Ascending aorta (tissue), 2 donors: ENCODE results near the gene SAP30L. TPM values are rescaled to one million over a fixed set of nuclear protein-coding genes. Genes with fewer than 3 reads are reported as not detected.

ENCODE experiments used
- DNase-seq, 2 donors: peaks; one replicate each; pipeline ENCODE4 v3.0.0-alpha.2; 2019; ENCODE audit warnings: low spot score in 2 of 2
- H3K27ac ChIP-seq, 2 donors: fragments of 200-600 bp; sonication (generic); one replicate each; pipeline ENCODE4 v1.5.1; 2016 to 2017; ENCODE audit warnings: mild to moderate bottlenecking in 1 of 2
- H3K27me3 ChIP-seq: fragments of 200-600 bp; sonication (generic); one replicate; pipeline ENCODE4 v1.5.1; 2017
- H3K36me3 ChIP-seq, 2 donors: fragments of 200-600 bp; sonication (generic); one replicate each; pipeline ENCODE4 v1.5.1; 2016
- H3K4me1 ChIP-seq, 2 donors: fragments of 200-600 bp; sonication (generic); one replicate each; pipeline ENCODE4 v1.5.1; 2016 to 2017; ENCODE audit warnings: mild to moderate bottlenecking in 1 of 2
- H3K4me3 ChIP-seq, 2 donors: fragments of 200-600 bp; sonication (generic); one replicate each; pipeline ENCODE4 v1.5.1; 2016 to 2017; ENCODE audit warnings: mild to moderate bottlenecking in 1 of 2
- H3K9me3 ChIP-seq, 2 donors: fragments of 200-600 bp; sonication (generic); one replicate each; pipeline ENCODE4 v1.5.1; 2016
- CTCF ChIP-seq, 3 experiments: fragments of 200-600 bp in 2 of 3; fragments of 450-650 bp in 1 of 3; sonication (generic) in 2 of 3; IDR thresholded peaks; one replicate each; pipeline ENCODE4 v1.5.1; 2016 to 2019; ENCODE audit warnings: antibody characterized with exemption in 3 of 3, mild to moderate bottlenecking in 1 of 3, moderate library complexity in 1 of 3
- intact Hi-C: fragments of 100-400 bp; cut with DNase I; formaldehyde crosslinking; loops from one replicate; pipeline ENCODE4 v1.15.1; 2023
- total RNA-seq: library from RNA; depleted of rRNA; stranded (reverse); fragments of >200 nt; gene quantifications from one replicate; pipeline ENCODE4 v1.1.0, GENCODE V29; 2016

SAP30L gene
- total RNA-seq, 1 donor from 2014 or later: 36.5 TPM

GRCh38 chr5:154470137-154470536, 24.3 kb downstream of the SAP30L start:
- H3K36me3 ChIP-seq: no peaks in the 10 kb centered on the region
- no peaks in the 10 kb centered on the region for H3K9me3 ChIP-seq
- peaks cover 33% of the 10 kb centered on the region for H3K27me3 ChIP-seq
- intact Hi-C loops: loop anchor here (10.0 kb wide), 1 partner anchor 285 kb away; the partner anchor contains the start of gene LARP1
- H3K4me3 ChIP-seq: no peak overlapping the region
- H3K27ac ChIP-seq: no peak overlapping the region
- TF ChIP-seq CTCF (IDR thresholded peaks at IDR 0.05): no peak
- peaks cover 0 to 9% of the 10 kb centered on the region in 2 donors for H3K4me1 ChIP-seq
- DNase-seq: no peak

DNA sequence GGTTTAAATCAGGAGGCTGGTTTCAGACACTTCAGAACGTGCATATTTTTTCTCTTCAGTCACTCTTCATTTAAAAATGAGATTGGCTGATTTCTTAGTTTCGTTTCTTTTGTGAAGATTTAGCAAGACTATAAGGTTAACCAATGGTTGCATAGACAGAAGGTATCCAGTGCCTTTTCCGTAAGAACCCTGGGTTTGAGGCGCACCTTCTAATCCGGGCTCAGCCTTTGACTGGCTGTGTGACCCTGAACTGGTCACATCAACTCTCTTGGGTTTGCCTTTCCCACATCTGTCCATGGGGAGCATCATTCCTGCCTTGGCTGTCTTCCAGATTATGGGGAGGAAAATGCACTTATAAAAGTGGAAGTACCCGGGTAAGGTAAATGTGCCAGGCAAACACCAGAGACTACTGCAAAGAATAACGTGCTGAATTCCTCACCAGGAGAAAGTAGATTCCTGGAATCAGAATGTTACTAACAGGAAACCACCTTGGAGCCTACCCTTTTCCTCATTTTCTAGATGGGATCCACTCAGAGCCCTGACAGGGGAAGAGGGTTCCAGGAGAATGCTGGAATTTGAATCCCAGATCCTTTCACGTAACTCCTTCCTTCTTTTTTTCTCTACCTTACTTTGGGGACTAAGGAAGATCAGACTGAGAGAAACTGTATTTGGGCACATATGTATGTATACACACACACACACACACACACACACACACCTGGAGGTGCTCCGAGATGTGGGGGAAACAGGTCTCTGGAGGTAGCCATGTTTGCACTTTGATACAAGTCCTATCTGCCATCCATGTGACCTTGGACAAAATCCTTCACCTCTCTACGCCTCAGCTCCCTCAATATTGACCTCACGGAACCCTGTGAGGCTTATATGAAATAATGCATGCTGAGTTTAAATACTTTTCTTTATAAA, 25.4 kb downstream of the SAP30L start:
- no peak for TF ChIP-seq CTCF (IDR thresholded peaks at IDR 0.05)
- no peak overlapping the region for H3K4me3 ChIP-seq
- H3K4me1 ChIP-seq: peaks cover 3 to 15% of the 10 kb centered on the region in 2 donors
- H3K9me3 ChIP-seq: no peaks in the 10 kb centered on the region
- H3K27ac ChIP-seq: no peak overlapping the region
- DNase-seq: no peak
- no peaks in the 10 kb centered on the region for H3K36me3 ChIP-seq
- H3K27me3 ChIP-seq: peaks cover 44% of the 10 kb centered on the region
- intact Hi-C loops: loop anchor here (10.0 kb wide), 1 partner anchor 284 kb away; the partner anchor contains the start of gene LARP1

- H3K27me3 ChIP-seq: peaks cover 60% of the 10 kb centered on the region
- no peak overlapping the region for H3K4me3 ChIP-seq
- intact Hi-C loops: loop anchor here (10.0 kb wide), 1 partner anchor 282 kb away; the partner anchor contains the start of gene LARP1
- no peak for TF ChIP-seq CTCF (IDR thresholded peaks at IDR 0.05)
- H3K36me3 ChIP-seq: no peaks in the 10 kb centered on the region
- no peak overlapping the region for H3K27ac ChIP-seq
- H3K9me3 ChIP-seq: no peaks in the 10 kb centered on the region
- H3K4me1 ChIP-seq: peaks cover 10 to 33% of the 10 kb centered on the region in 2 donors
- no peak for DNase-seq
These were observed 27.2 kb downstream of the SAP30L start for GRCh38 chr5:154472871-154473580.

GRCh38 chr5:154473581-154474283, 27.9 kb downstream of the SAP30L start:
- intact Hi-C loops: loop anchor here (10.0 kb wide), 1 partner anchor 281 kb away; the partner anchor contains the start of gene LARP1
- H3K36me3 ChIP-seq: no peaks in the 10 kb centered on the region
- no peak for DNase-seq
- TF ChIP-seq CTCF (IDR thresholded peaks at IDR 0.05): no peak
- peaks cover 67% of the 10 kb centered on the region for H3K27me3 ChIP-seq
- H3K4me1 ChIP-seq: peaks cover 13 to 40% of the 10 kb centered on the region in 2 donors
- no peak overlapping the region for H3K4me3 ChIP-seq
- no peaks in the 10 kb centered on the region for H3K9me3 ChIP-seq
- H3K27ac ChIP-seq: no peak overlapping the region
